Panc1 (cell line): ENCODE data around the gene MAML1. TPM values are rescaled to one million over a fixed set of nuclear protein-coding genes. Genes with fewer than 3 reads are reported as not detected.
A peak's percentile ranks its signal among the peaks of the same experiment; 100 is the strongest.

Source experiments
- ATAC-seq: fragments of 200-7000 bp; cut with Tn5 transposase; 2 replicates; pipeline ENCODE4 v1.9.1; 2020; ENCODE audit warnings: mild to moderate bottlenecking, moderate library complexity
- BruUV-seq: library from RNA; stranded (reverse); fragments of 400-500 nt; replicated peaks from 2 replicates; lab custom pipeline; 2021; lab: Mats Ljungman, UMichigan
- CTCF ChIA-PET: fragments of 300-600 bp; sonication (Branson Sonifier 250); formaldehyde crosslinking; loops from one replicate; lab custom pipeline; 2022; ENCODE audit warnings: antibody characterized with exemption; lab: Charles Lee
- POLR2A ChIA-PET: fragments of 300-600 bp; sonication (Branson Sonifier 250); formaldehyde crosslinking; loops from one replicate; lab custom pipeline; 2022; ENCODE audit warnings: antibody characterized with exemption; lab: Charles Lee
- DNase-seq: peaks from one replicate; pipeline ENCODE4 v3.0.0-alpha.2; 2010; ENCODE audit warnings: low read depth, low spot score
- H3K27ac ChIP-seq: 2 replicates; pipeline ENCODE4 v1.5.1; 2011; ENCODE audit warnings: mild to moderate bottlenecking, low read length, inconsistent platforms
- H3K27me3 ChIP-seq: fragments of 200-500 bp; sonication (Bioruptor generic); 2 replicates; pipeline ENCODE4 v1.6.0; 2014; ENCODE audit warnings: low read length, inconsistent platforms; ENCODE audit not compliant: control insufficient read depth, insufficient read depth
- H3K36me3 ChIP-seq: fragments of 200-500 bp; sonication (Bioruptor generic); 2 replicates; pipeline ENCODE4 v1.5.1; 2014; ENCODE audit warnings: inconsistent platforms, mild to moderate bottlenecking, low read length, moderate library complexity; ENCODE audit not compliant: control insufficient read depth, insufficient read depth
- H3K4me1 ChIP-seq: 2 replicates; pipeline ENCODE4 v1.5.1; 2011; ENCODE audit warnings: inconsistent platforms, mild to moderate bottlenecking, low read length, moderate library complexity; ENCODE audit not compliant: control insufficient read depth, insufficient read depth
- H3K4me3 ChIP-seq, 2 experiments: 2 replicates each; pipeline ENCODE4 v1.5.1; 2011 to 2012; ENCODE audit warnings: low read depth in 2 of 2, low read length in 2 of 2, mild to moderate bottlenecking in 2 of 2, inconsistent platforms in 1 of 2, moderate library complexity in 1 of 2
- H3K9me3 ChIP-seq: fragments of 200-500 bp; sonication (Bioruptor generic); 2 replicates; pipeline ENCODE4 v1.5.1; 2014; ENCODE audit warnings: low read depth, mild to moderate bottlenecking, inconsistent platforms, low read length, moderate library complexity; ENCODE audit not compliant: control insufficient read depth, insufficient read depth
- POLR2AphosphoS5 ChIP-seq: IDR thresholded peaks from 2 replicates; pipeline ENCODE4 v1.6.1; 2012; ENCODE audit warnings: mild to moderate bottlenecking, low read depth, low read length, moderate library complexity
- SIN3A ChIP-seq: IDR thresholded peaks from 2 replicates; pipeline ENCODE4 v1.6.1; 2012; ENCODE audit warnings: low read depth, mild to moderate bottlenecking, low read length, moderate library complexity, borderline replicate concordance; ENCODE audit not compliant: insufficient read depth
- TCF7L2 ChIP-seq: IDR thresholded peaks from 2 replicates; pipeline ENCODE4 v1.6.1; 2011; ENCODE audit warnings: mild to moderate bottlenecking, low read depth, low read length, inconsistent platforms
- in situ Hi-C: cut with HindIII; loops from 2 replicates; pipeline ENCODE4 v1.10.0; 2016; ENCODE audit warnings: low sequenced_read_pairs, low pct_unique_long_range_greater_than_20kb
- intact Hi-C: fragments of 100-400 bp; cut with micrococcal nuclease; formaldehyde crosslinking; loops from one replicate; pipeline ENCODE4 v1.10.0; 2022; ENCODE audit not compliant: unreplicated experiment
- total RNA-seq: library from RNA; stranded (reverse); gene quantifications from one replicate; pipeline ENCODE4 v1.2.1, GENCODE V29; 2021; ENCODE audit not compliant: unreplicated experiment
- TF ChIP-seq, protein P1 (sequence below): fragments of 450-650 bp; IDR thresholded peaks from 2 replicates; pipeline ENCODE4 v1.5.1; 2017; ENCODE audit warnings: mild to moderate bottlenecking
- TF ChIP-seq, protein P2 (sequence below), 2 experiments: IDR thresholded peaks; 2 replicates each; pipeline ENCODE4 v1.6.1; 2011 to 2012; ENCODE audit warnings: low read depth in 2 of 2, control low read depth in 1 of 2, low read length in 1 of 2, mild to moderate bottlenecking in 1 of 2, moderate library complexity in 1 of 2; ENCODE audit not compliant: insufficient read depth in 1 of 2

MAML1 gene
- total RNA-seq, 1 experiment from 2014 or later: 31.3 TPM

DNA sequence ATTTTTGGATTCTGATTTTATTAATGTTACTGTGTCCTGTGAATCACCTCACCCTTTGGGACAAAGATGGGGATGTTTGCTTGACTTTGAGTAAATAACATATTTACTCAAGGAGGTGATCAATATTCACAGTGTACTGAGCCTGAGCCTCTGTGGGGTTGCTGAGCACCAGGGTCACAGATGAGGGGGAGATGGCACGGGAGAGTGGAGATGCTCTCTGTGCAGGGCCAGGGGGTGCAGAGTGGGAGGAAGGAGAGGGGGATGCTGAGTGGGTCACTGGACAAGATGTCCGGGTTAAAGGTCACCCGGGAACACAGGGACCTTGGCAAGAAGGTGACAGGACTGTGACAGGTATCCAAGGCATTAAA, 92.1 kb downstream of the MAML1 start:
- in situ Hi-C loops (no loop called here), intact Hi-C loops (no loop called here)
- ChIA-PET POLR2A (no interaction called here), CTCF (no interaction called here)
- BruUV-seq: no TSS peak
- no peak for TF ChIP-seq SIN3A
- TF ChIP-seq, protein P1, sequence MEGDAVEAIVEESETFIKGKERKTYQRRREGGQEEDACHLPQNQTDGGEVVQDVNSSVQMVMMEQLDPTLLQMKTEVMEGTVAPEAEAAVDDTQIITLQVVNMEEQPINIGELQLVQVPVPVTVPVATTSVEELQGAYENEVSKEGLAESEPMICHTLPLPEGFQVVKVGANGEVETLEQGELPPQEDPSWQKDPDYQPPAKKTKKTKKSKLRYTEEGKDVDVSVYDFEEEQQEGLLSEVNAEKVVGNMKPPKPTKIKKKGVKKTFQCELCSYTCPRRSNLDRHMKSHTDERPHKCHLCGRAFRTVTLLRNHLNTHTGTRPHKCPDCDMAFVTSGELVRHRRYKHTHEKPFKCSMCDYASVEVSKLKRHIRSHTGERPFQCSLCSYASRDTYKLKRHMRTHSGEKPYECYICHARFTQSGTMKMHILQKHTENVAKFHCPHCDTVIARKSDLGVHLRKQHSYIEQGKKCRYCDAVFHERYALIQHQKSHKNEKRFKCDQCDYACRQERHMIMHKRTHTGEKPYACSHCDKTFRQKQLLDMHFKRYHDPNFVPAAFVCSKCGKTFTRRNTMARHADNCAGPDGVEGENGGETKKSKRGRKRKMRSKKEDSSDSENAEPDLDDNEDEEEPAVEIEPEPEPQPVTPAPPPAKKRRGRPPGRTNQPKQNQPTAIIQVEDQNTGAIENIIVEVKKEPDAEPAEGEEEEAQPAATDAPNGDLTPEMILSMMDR: no peak
- TF ChIP-seq POLR2AphosphoS5: no peak
- TF ChIP-seq, protein P2, sequence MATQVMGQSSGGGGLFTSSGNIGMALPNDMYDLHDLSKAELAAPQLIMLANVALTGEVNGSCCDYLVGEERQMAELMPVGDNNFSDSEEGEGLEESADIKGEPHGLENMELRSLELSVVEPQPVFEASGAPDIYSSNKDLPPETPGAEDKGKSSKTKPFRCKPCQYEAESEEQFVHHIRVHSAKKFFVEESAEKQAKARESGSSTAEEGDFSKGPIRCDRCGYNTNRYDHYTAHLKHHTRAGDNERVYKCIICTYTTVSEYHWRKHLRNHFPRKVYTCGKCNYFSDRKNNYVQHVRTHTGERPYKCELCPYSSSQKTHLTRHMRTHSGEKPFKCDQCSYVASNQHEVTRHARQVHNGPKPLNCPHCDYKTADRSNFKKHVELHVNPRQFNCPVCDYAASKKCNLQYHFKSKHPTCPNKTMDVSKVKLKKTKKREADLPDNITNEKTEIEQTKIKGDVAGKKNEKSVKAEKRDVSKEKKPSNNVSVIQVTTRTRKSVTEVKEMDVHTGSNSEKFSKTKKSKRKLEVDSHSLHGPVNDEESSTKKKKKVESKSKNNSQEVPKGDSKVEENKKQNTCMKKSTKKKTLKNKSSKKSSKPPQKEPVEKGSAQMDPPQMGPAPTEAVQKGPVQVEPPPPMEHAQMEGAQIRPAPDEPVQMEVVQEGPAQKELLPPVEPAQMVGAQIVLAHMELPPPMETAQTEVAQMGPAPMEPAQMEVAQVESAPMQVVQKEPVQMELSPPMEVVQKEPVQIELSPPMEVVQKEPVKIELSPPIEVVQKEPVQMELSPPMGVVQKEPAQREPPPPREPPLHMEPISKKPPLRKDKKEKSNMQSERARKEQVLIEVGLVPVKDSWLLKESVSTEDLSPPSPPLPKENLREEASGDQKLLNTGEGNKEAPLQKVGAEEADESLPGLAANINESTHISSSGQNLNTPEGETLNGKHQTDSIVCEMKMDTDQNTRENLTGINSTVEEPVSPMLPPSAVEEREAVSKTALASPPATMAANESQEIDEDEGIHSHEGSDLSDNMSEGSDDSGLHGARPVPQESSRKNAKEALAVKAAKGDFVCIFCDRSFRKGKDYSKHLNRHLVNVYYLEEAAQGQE (IDR thresholded peaks at IDR 0.05; ENCODE audit: insufficient read depth in 1 of 2, low read depth in 2 of 2, low read length in 1 of 2): no peak
- no peak for TF ChIP-seq TCF7L2
- DNase-seq: no peak
- H3K27ac ChIP-seq: peak overlapping the region; percentile 62; the same call in 1 of the 2 replicates
- ATAC-seq: no peak
- peaks cover 73% of the 10 kb centered on the region for H3K4me1 ChIP-seq
- H3K9me3 ChIP-seq: no peaks in the 10 kb centered on the region
- H3K4me3 ChIP-seq: peak overlapping the region; percentile 73 to 95
- H3K27me3 ChIP-seq: no peaks in the 10 kb centered on the region
- H3K36me3 ChIP-seq: peaks cover 15% of the 10 kb centered on the region

GRCh38 chr5:179825655-179826182, 93.1 kb downstream of the MAML1 start:
- H3K4me3 ChIP-seq: peak overlapping the region in 1 of 2 experiments; percentile 73; a peak in 2 of 4 replicates
- intact Hi-C loops: no loop called here
- ChIA-PET CTCF (no interaction called here), POLR2A (interaction anchor here (0.7 kb wide), 1 partner anchor 20 kb away, joined by 3 read pairs; the partner anchor contains the start of gene MGAT4B)
- peak overlapping the region; percentile 7; the same call in 1 of the 2 replicates for H3K27ac ChIP-seq
- H3K9me3 ChIP-seq: no peaks in the 10 kb centered on the region
- H3K27me3 ChIP-seq: no peaks in the 10 kb centered on the region
- ATAC-seq (no peak), DNase-seq (no peak)
- TF ChIP-seq POLR2AphosphoS5: 0 out of 2 replicates have a peak, but pooled peaks have one; percentile 2
- TF ChIP-seq SIN3A: no peak
- TF ChIP-seq, protein P1: no peak; the same call in 1 of the 2 replicates
- TF ChIP-seq, protein P2 (IDR thresholded peaks at IDR 0.05; ENCODE audit: insufficient read depth in 1 of 2, low read depth in 2 of 2, low read length in 1 of 2): no peak
- H3K4me1 ChIP-seq: peaks cover 72% of the 10 kb centered on the region
- no TSS peak for BruUV-seq
- H3K36me3 ChIP-seq: peaks cover 15% of the 10 kb centered on the region
- in situ Hi-C loops: no loop called here
